GM21381 (cell line): ENCODE results near the gene CIDEA.

Source experiments
- ATAC-seq: cut with Tn5 transposase; IDR thresholded peaks from one replicate; pipeline ENCODE4 v1.9.1; 2021; ENCODE audit warnings: mild to moderate bottlenecking, moderate library complexity; ENCODE audit not compliant: unreplicated experiment

CIDEA gene

DNA sequence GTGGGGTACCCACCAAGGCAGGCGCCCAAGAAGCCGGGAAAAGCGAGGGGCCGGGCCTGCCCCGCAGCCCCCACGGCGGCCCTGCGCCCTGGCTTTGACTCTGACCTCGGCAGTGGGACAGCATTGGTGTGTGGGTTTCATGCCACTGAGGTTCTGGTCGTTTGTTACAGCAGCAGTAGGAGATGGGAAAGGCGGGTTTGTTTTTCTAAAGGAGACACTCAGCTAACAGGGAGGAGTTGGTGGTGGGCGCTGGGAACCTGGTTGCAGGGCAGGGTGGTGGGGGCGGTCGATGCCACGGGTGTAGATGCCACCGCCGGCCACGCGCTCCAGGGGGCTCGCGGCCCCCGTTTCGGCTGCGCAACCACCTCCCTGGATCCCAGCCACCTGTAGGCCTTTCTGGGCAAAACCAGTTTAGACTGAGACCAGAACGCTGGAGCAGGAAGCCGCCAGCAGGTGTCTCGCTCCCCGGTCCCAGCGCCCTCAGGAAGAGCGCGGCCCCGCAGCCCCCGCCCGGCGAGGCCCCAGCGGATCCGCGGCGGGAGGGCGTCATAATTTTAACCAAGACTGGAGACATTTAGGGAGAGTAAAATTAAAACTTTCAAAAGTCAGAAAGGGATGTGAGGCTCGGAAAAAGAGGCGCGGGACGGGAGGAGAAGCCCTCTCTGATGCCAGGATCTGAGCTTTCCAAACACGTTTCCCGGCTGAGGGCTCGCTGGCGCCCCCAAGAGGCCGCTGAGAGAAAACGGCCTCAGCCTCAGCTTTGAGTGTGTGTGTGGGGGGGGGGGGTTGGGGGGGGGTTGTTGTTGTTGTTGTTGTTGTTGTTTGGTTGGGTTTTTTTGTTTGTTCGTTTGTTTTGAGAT lies 17.4 kb downstream of the CIDEA start:
- ATAC-seq = no peak

DNA sequence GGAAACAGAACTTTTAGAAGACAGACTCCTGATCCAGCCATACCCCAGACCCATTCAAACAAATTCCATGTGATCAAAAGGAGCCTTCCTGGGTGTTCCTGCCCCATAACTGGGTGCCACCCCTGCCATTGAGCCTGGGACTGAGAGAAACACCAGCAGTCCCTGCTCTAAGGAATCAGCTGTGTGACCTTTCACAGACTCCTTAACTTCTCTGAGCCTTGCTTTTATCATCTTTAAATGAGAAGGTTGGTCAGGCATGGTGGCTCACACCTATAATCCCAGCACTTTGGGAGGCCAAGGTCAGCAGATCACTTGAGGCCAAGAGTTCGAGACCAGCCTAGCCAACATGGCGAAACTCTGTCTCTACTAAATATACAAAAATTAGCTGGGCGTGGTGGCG lies 20.6 kb downstream of the CIDEA start:
- no peak for ATAC-seq

DNA sequence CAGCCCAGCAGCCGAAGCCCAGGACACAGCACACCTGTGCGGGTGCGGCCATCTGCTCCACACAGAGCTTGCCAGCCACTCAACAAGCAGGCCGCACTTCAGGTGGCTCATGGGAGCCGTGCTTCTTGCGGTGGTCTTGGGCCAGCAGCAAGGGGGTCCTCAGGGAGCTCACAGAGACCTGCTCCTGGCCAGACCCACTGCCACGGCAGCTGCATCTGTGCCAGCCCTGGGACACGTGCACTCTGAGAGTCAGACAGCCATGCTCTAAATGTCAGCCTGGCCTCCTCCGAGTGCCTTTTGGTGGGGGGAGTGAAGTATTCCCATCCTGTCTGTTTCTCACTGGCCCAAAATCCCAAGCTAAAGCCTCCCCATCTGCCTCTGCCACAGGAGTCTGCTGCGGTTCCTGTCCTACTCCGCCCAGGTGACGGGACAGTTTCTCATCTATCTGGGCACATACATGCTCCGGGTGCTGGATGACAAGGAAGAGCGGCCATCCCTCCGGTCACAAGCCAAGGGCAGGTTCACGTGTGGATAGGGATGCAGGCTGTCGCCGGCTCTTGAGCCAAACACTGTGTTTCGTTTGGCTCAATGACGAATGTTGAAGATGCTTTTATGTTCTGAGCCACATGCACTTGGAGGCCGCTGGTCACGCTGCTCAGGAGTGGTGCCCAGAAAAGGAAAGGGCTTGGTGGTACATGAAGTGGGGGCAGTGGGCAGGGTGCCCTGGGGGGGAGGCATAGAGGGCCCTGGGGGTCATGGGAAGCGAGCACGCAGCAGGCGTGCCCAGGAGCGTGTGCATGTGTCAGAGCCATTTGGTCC lies 22.8 kb downstream of the CIDEA start:
- ATAC-seq = no peak

DNA sequence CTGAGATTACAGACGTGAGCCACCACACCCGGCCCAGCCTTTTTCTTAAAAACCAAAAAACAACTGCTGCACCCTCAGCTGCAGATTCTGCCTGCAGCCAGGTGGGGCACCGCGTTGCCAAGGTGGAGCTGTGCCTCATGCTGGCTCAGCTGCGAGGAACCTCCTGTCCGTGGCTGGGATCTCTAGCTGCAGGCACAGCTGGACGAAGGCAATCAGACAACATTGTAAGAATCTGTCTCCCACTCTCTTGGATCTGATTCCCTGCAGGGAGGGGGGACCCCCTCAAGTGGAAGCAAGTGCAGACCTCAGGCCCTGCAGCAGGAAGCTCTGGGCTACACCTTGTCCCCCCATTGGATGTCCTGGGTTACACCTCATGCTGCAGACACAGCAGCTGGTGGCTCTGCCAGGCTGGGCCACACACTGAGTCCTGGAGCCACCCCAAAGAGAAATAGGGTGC lies 24.1 kb downstream of the CIDEA start:
- ATAC-seq = no peak

DNA sequence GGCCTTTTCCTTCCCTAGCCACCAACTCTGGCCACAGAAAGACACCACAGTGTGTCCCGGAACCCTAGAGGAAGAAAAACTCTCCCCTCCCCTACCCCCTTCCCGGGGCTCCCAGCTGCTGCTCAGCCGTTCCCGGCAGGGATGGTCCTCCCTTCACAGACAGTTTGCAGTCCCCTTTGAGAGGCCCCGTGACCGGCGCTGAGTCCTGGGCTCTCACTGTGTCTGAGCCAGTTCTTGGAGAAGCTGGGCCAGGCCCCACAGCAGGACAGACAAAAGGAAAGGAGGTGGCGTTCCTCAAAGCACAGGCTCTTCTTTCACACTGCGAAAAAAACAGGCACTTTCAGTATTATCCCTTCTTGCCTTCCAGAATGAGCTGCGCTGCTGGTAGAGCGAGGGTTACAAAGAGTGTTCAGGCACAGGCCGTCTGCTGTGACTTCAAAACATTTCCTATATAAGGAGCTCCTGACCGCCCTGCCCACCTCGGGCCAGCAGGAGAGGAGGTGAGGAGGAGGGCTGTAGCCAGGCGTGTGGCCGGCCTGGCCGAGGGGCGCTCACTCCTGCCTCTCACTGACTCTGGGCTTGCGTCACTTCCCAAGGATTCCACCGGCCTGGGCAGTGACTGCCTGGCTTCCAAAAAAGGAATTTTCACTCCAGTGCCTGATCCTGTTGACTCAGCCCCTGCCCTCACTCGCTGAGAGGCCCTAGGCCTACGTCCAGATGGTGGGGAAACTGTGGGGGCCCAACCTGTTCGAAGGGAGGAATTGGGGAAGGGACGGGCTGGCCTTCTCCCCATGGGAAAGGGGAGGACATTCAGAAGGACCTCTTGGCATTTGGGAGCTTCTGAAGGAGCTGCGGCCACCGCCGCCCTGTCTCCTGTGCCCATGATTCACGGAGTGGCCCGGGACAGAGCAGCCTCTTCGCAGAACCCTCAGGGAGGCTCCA lies 24.9 kb downstream of the CIDEA start:
- no peak for ATAC-seq

DNA sequence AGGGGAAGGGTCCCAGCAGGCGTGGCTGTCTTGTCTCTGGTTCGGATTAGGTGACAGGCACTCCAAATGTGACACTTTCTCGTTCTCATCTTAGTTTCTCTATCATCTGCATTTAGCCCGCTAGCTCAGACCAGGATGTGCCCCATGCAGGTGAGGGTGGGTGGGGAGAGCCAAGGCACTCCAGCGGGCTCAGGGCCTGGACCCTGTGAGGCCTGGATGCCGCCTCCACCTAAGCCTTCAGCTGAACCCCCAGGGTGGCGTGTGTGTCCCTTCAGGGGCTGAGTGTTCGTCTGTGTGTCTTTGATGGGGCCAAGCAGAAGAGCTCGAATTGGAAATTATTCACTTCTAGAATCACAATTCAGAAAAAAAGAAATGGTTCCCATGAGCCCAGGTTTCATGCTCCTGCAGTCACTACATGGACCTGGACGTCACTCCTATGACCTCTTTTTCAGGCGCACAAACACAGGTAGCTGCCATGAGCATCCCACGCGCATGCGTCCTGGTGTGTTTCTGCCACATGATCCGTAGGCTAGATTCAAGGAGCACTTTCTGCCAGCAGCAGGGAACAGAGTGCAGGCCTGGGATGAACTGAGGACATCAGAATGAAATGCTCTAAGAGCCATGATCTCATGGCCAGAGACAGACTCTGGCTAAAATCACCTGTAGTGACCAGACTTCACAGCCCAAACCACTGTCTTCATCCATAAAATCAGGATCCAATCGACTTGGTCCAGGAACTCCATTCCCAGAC lies 25.8 kb downstream of the CIDEA start:
- no peak for ATAC-seq

DNA sequence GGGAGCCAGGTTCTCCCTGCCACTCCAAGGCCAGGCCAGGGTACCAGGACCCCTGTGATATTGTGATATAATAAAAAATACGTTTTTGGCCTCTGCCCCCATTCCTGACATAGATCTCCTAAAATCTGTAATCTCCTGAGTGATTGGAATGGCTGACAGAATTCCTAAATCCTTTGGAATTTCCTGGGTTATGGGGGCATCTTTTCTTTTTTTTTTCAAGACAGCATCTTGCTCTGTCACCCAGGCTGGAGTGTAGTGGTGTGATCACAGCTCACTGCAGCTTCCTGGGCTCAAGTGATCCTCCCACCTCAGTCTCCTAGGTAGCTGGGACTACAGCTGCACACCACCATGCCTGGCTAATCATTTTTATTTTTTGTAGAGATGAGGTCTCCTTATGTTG lies 27.7 kb downstream of the CIDEA start:
- ATAC-seq = no peak

DNA sequence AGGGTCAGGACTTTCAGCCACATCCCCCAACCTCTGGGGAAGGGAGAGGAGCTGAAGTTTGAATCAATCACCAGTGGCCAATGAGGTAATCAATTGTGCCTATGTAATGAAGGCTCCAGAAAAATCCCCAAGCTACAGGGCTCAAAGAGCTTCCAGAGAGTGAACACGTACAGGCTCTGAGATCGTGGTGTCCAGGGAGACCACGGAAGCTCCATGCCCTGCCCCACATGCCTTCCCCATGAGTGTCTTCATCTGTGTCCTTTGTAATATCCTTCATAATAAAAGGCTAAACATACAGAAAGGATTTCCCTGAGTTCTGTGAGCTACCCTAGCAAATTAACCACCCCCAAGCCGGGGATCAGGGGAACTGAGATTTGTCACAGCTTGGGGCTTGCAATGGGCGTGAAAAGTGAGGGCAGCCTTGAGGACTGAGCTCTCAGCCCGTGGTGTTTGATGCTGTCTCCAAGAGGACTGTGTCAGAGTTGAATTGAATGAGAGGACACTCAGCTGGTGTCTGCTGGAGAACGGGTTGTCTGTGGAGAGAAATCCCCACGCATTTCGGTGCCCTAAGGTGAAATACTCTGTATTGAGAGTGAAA lies 28.4 kb downstream of the CIDEA start:
- ATAC-seq = no peak

DNA sequence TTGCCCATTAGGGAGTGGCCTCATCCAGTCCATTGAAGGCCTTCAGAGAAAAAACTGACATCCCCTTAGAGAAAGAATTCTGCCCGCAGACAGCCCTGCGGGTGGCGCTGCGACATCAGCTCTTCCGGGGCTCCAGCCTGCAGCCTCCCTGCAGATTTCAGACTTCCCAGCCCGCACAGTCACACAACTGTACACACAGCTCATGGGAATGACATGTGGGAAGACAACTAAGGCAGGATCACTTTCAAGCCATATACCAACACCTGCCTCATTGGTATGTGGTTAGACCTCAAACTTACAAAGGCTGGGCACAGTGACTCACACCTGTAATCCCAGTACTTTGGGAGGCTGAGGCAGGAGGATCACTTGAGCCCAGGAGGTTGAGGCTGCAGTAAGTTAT lies 29.1 kb downstream of the CIDEA start:
- no peak for ATAC-seq

DNA sequence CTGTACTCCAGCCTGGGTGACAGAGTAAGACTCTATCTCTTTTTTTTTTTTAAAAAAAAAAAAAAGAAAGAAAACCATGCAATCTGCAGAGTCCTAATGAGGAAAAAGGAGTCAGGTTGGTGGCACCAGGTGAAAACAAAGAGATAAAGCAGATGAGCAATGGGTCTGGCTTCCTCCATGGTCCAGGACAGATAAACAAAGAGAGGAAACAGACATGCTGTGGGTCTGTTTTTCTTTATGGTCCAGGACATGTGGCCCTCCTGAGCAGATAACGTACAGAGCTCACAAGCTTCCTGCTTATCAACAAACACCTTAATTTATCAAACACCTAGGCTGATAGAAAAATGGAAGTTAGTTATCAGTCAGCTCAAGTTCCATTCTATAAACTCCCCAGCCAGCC lies 29.5 kb downstream of the CIDEA start:
- no peak for ATAC-seq

DNA sequence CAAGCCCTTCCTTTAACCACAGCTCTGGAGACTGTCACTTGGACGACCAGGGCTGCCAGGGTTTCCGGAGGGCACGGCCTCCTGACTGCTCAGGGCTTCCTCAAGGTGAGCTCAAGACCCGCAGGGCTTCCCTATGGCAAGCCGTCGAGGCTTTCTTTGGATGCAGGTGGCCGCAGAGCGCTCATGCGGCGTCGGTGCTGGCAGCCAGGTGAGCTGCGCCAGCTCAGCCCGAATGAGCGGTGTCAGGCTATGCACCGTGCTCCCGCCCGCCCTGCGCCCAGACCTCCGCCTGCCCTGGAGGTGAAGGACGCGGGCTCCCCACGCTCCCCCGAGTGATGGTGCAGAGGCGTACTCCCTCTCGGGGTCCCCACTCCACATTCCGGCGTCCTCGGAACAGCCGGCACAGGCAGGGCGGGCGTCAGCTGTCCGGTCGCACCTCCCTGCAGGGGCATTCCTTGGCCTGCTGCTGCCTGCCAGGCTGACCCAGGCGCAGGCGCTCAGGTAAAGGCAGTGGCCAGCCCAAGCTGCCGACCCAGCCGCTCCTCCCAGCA lies 33.0 kb downstream of the CIDEA start:
- no peak for ATAC-seq

DNA sequence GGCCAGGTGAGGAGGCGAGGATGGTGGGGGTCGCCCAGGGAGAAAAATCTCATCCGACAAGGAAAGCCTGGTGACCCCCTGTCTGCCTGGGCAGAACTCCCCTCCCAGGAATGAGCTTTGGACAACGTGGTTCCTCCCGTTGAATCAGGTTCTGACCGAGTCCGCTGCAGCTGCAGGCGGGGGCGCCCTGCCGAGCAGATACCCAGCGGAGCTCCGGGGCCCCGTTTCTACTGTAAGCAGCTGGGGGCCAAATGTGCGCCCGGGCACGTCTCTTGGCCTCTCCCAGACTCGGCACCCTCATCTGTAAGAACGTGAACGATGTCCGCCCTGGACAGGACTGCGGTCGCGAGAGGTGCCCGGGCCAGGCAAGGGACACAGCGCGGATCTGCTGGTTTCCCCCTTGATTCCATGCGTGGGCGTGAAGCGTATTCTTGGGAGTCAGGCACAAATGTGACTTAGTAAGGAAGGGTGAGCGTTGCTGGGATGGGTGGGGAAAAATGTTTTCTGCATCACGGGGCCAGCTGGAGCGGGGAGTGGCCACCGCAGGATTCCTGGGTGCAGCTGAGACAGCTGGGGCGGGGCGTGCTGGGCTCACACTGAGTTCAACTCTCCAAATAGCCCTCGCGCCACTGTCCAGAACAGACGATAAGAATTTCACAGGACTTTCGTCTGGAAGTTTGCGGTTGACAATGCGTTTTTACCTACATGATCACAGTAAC lies 33.7 kb downstream of the CIDEA start:
- ATAC-seq = no peak

DNA sequence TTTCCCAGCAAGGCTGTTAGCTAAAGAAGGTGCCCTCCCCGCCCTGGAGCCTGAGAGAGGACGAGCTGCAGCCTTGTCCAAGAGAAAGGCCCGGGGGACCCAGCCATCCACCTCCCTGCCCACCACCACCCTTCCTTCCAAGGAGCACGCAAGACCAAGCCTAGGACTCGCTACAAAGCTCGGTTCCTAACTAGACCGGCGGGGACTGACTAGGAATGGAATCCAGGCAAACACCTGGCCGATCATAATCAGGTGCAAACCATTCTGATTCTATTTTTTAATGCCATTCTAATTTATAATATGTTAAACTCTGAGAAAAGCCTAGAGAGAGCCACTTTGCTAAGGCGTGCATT lies 34.2 kb downstream of the CIDEA start:
- ATAC-seq = no peak

DNA sequence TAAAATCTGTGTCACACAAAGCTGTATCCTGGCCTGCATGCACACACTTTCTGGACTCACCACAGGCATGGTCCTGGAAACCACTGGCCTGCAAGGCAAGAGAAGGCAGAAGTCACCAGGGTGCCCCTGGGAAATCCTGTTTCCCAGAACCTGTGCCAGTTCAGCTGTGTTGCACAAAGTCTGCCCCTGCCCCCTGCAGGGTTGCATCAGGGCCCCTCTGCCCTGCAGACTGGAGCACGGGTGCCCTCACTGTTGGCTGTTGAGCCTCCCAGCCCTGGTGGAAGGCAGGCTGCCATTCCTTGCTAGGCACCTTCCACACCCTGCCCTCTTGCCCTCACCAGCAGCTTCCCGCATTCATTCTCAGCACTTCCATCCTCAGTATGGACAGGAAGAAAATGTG lies 35.9 kb downstream of the CIDEA start:
- no peak for ATAC-seq

DNA sequence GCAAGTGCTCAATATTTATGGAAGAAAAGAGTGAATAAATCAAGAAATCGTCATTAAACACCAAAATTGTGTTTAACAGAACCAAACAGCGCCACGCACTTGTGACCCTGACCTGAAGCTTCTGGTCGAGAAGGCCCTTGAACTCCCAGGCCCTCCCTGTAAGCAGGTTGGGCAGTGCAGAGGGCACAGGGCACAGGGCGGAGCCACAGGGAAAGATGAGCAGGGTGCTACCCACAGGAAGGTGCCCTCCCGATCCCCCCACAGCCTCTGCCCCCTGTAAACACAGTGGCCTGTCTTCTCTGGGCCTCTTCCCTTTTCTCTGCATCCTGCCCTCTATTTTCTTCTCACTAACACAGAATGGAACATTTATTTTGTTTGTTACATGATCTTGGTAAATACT lies 37.0 kb downstream of the CIDEA start:
- ATAC-seq = no peak

DNA sequence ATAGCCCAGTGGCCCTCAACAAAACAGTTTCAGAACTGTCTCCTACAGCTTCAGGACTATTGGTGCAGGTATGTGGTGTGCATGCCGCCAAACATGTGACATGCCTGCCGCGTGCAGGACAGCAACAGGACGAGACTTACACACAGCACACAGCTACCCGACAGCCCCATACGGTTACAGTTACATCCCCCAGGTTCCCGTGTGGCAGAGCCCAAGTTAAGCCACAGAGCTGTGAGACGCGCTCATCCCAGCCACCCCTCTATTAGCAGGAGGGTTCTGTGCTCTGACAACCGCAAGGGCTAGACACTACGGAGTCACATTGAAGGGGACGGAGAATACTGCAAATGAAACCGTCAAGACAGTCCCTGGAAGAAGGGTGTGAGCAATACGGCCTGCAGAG lies 37.5 kb downstream of the CIDEA start:
- ATAC-seq = no peak

DNA sequence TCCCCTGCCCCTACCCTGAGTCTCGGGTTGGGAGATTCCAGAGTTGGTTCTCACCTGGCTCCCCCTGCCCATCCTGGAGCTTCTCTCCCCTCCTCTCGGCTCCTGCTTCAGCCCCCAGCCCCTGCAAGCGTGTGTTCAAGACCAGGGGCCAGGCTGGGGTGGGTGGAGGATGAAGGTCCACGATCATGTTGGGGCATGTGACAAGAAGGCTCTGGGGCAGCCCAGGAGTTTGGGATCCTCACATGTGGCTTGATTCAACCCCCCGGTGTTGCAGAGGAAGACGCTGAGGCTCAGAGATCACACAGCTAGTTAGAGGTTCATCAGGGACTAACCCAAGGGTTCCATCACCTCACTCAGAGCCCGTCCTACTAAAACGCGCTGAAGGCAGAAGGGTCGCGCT lies 39.7 kb downstream of the CIDEA start:
- ATAC-seq = no peak

DNA sequence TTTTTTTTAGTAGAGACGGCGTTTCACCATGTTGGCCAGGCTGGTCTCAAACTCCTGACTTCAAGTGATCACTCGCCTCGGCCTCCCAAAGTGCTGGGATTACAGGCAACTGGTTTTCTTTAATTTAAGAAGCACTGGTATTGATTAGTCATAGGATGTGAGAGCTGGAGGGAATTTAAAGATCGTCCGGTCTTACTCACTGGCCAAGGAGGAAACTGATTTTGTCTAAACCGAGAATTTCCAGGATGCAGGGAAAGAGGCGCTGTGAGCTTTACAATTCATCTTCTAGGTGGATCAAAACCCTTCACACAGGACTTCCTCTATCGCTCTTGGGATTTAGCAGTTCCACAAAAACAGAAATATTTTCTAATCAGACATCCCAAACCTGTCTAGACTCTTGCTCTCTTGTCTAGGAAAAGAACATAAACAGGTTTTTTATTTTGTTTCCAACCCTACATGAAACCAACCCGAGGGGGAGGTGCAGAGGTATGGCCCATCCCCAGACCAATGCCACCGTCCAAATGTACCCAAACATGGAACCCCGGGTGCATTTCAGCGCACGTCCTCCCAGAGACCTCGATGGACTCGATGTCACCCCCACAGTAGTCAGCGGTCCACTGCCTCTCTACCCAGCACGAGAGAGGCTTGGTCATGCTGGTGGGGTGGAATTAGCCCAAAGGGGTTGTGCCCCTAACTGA lies 41.4 kb downstream of the CIDEA start:
- ATAC-seq = no peak

DNA sequence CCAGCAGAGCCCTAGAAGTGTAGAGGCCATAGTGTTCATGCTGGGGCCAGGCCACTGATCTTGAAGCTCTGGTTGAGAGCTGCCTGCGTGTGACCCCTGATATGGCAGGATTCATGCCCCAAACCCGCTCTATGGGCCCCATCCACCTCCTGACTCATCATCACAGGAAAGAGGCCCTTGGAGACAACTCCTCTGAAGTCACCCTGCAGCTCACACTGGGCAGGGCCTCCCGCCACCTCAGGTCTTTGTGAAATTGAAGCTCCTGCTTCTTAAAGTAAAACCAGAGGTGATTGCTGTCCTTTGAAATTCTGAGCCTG lies 41.9 kb downstream of the CIDEA start:
- ATAC-seq = no peak
